NCI-H82 treated with DMSO at 0.1 percent for 48 hours (cell line): ENCODE data around the gene TCHHL1.
A peak's percentile ranks its signal among the peaks of the same experiment; 100 is the strongest.

Source experiments
- DNase-seq: peaks from one replicate; lab custom pipeline; 2025; ENCODE audit not compliant: unreplicated experiment; lab: John Stamatoyannopoulos, UW

The TCHHL1 gene

GRCh38 chr1:152039886-152040285 is 49.0 kb downstream of the TCHHL1 start:
- no peak for DNase-seq

GRCh38 chr1:152039461-152039860 is 49.4 kb downstream of the TCHHL1 start:
- DNase-seq: no peak

DNA sequence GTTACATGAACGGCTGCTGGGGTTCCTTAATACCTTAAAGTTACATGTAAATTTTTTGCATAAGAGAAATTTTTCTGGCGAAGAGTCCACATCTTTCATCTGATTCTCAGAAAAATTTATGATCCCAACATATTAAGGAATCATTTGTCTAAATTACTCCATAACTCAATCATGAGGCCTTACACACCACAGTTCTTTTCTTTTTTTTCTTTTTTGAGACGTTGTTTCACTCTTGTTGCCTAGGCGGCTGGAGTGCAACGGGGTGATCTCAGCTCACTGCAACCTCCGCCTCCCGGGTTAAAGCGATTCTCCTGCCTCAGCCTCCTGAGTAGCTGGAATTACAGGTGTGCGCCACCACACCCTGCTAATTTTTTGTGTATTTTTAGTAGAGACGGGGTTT is 50.0 kb downstream of the TCHHL1 start:
- DNase-seq: no peak

DNA sequence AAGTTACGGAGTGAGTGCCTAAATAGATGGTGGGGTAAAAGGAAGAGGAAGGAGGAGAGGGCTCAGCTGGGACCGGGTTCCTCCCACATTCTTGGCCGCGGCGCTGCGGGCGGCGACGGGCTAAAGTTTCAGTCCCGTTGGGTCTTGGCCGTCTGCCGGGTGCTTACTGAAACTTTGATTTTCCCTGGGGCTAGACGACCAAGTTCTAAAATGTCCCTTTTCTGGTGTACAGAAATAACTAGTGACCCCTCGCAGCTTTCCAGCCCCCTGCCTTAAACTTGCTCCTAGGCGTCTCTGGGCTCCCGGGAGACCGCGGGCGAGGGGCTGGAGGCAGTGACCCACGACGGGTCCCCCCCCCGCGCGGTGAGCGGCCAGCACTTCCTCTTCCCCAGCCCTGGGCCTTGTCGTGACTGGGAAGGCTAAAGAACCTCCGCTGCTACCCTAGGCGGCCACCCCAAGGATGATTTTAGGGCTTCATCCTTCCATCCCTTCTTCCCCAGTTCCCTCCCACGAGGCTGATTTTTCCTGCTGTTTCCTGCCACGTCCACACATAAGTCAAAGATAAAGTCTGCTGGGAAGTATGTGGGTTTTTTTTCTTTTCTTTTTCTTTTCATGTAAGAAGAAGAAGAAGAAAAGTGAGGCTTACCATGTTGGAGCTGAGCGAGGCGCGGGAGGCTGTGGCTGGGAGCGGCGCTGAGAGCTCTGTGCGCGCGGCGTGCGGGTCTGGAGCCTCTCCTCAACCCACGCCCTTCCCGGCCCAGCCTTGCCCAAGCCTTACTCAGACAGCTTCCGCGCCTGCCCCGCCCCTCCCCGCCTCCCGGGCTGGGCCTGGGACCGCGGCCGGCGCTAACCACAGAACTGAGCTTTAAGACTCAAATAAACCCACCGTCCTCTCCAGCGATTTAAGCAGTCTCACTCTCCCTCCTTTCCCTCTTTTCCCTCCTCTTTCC is 52.3 kb downstream of the TCHHL1 start, which contains the start of gene S100A11:
Gene S100A11 (minus strand): TSS at position 738 of the 950 bp plus-strand sequence. CDS start 89 bp downstream, at position 649.
- no peak for DNase-seq

DNA sequence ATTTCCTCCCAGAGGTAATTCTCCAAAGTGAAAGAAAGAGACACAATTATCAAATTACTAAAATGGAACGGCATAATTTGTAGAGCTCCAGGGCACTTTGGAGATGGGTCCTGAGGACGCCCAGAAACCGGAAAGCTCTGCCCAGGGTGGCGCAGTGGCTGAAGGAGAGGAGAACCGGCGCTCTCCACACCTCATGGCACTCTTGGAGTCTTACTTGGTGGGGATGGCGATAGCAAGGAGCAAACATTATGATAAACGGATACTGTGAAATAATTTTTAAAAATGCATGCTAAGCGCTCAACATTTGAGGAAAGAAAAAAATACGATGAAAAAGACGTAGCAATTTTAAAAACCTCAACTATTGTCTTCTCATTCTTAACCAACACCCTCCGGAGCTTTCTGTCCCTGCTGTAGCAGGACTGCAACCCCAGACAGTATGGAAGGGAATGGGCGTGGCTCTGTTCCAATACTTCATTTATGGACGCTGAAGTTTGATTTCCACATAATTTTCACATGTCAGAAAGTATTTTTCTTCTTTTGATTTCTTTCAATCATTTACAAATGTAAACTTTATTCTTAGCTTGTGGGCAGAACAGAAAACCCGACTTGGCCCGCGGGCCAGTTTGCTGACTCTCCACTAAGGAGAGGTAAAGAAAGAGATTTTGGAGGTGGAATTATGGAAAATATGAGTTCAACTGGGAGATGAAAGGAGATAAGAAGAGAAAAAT is 53.2 kb downstream of the TCHHL1 start:
- no peak for DNase-seq

- peak; percentile 22 for DNase-seq
These were observed 54.0 kb downstream of the TCHHL1 start for GRCh38 chr1:152034654-152035538.

DNA sequence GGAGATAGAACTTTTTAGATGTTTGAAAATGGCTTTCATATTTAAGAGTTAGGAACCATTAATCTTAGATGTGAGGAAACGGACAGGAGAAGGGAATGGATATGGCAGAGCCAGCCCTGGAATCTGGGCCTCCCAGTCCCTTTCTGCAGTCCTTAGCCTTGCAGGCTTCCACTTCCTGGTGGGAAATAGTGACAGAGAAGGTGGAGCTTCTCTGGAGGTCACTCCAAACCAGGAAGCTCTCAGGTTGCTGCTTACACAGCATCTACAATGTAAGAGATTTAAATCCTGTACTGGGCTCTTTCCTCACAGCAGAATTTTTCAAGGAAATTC is 54.6 kb downstream of the TCHHL1 start:
- DNase-seq: no peak
